HG02973 (cell line): Measurements from ENCODE around the gene BCR.
"Not testable (repeated sequence)": the region's sequence is repeated elsewhere in the genome, so short reads cannot be mapped to it uniquely, and the experiment has no call there.

Experiments used
- ATAC-seq: cut with Tn5 transposase; IDR thresholded peaks from one replicate; pipeline ENCODE4 v1.9.1; 2021; ENCODE audit warnings: moderate library complexity; ENCODE audit not compliant: unreplicated experiment

BCR gene

GRCh38 chr22:23285734-23286133 is 105.4 kb downstream of the BCR start:
- no peak for ATAC-seq

- ATAC-seq: no peak
Measured at GRCh38 chr22:23286296-23286695, 106.0 kb downstream of the BCR start.

- no peak for ATAC-seq
Measured at GRCh38 chr22:23287136-23288095, 107.1 kb downstream of the BCR start.

GRCh38 chr22:23288301-23289129 is 108.2 kb downstream of the BCR start:
- ATAC-seq: no peak

DNA sequence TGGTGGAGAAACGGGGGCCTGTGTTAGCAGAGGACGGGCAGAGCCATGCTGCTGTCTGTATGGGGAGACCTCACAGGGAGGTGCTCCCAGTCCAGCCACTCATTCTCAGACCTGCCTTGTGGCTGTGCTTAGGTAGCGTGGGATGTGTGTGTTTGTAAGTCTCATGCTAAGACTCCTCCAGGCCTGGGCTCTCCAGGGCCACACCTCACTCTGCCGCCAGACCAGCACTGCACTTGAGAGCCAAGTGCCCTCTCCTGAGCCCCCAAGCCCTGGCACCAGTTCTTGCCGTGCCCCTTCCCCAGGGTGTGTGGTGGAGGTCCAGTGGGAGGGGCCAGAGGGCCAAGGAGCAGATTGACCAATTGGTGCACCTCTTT is 108.8 kb downstream of the BCR start:
- ATAC-seq: no peak

GRCh38 chr22:23289851-23290724 is 109.8 kb downstream of the BCR start:
- no peak for ATAC-seq

DNA sequence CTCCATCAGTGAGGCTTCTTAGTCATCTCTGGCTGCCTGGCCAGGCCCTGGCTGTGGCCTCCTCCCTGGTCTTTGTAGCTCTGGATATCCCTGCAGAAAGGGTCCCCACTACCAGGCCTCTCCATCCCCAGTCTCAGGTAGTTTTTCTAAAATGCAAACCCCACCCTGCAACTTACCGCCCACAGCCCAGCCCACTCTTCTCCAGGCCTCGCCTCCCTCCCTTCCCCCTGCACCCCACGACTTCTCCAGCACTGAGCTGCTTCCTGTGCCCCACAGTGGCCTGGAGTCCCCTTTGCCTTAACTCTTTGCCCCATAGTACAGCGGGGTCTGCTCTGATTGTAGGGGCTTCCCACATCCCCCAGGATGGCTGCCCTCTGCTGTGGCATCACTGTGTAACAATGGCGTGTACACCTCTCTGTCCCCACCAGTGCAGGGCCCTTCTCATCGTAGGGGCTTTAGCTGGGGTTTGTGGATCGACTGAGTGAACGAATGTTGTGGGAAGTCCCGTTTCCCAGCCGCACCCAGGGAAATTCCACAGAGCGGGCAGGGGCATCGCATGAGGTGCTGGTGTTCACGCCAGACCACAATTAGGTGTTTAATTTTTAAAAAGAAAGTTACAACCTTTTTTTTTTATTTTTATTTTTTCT is 111.6 kb downstream of the BCR start:
- no peak for ATAC-seq

DNA sequence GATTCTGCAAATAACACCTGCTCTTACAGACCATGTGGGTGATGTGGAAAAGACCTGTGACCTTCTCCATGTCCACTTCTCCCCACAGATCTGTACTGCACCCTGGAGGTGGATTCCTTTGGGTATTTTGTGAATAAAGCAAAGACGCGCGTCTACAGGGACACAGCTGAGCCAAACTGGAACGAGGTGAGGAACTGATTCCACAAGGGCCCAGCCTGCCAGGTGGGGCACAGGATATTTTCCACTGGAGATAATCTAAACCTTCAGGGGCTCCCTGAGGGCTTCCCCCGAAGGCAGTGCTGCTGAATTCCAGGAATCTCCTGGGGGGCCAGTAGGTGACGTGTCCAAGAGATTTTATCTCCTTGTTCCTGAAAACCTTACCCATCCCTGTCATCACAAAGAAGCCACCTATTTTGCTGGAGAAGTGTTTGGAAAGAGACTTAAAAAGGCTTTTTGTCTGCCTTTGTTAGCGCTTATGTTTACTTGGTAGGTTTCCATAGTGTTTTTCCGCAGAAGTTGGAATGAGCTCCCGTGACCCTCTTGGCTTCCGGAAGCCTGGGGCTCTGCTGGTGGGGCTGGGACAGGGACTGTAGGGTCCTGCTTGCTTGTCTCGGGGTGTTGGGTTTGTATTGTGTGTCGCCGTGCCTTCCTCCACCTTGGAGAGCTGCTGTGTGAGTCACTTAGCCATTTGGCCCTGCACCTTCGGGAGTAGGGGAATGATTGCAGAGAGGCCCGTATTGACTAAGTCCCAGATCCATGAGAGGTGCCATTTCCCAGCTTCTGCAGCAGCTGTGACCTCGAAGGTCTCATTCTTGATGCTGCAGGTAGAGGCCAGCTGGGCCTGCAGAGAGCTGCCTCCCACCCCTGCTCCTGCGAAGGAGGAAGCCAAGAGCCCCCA is 112.4 kb downstream of the BCR start:
- no peak for ATAC-seq

GRCh38 chr22:23293720-23294119 is 113.4 kb downstream of the BCR start:
- ATAC-seq: no peak

DNA sequence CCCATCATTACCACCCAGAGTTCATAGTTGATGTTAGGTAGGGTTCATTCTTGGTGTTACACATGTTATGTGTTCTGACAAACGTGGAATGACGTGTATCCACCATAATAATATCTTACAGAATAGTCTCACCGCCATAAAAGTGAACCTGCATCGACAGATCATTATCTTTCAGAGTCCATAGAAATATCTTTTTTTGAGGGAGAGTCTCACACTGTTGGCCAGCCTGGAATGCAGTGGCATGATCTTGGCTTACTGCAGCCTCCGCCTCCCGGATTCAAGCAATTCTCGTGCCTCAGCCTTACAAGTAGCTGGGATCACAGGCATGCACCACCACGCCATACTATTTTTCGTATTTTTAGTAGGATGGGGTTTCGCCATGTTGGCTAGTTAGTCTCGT is 113.9 kb downstream of the BCR start:
- no peak for ATAC-seq

DNA sequence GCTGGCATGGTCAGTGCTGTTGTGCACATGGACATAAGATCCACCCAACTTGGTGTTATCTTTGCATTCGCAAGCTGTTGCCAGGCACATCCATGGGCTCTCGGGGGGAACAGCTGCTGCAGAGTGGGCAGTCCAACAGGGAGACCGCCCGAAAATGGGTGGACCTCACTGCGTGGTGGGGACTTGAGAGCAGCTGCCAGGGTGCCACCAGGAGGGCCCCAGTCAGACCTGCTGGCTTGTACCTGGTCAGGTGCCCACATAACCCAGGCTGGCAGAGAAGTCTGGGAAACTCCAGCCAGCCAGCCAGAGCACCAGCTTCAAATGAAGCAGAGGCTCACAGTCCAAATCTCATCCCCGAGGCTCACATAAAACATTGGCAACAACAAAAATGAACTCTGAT is 120.2 kb downstream of the BCR start:
- no peak for ATAC-seq

GRCh38 chr22:23301591-23301990 is 121.3 kb downstream of the BCR start:
- no peak for ATAC-seq

GRCh38 chr22:23302171-23303002 is 122.1 kb downstream of the BCR start:
- no peak for ATAC-seq

DNA sequence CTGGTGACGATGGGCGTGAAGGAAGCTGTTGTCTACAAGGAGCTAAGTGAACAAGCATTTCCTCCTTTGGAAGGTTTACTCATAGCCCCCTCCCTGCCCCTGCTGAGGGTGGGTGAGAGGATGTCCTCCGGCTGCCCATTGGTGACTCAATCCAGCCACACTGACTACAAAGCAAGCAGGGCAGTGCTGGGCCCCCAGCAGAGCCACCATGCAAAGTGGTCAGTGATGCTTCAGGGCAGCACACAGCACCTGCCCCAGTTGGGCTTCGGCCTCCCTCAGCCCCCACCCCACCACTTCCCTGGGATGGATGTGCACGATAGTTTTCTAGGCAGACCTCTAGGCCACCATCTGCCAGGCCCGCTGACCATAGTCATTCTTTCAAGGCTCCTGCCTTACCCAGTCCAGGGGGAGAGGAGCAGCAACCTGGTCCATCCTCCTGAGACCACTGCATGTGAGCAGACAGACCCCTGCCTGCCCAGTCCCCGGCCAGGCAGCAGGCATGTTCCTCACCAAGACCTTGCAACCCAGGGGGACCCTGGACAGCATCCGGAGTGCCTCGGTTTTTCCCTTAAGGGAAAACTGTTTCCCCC is 125.1 kb downstream of the BCR start:
- ATAC-seq: no peak

DNA sequence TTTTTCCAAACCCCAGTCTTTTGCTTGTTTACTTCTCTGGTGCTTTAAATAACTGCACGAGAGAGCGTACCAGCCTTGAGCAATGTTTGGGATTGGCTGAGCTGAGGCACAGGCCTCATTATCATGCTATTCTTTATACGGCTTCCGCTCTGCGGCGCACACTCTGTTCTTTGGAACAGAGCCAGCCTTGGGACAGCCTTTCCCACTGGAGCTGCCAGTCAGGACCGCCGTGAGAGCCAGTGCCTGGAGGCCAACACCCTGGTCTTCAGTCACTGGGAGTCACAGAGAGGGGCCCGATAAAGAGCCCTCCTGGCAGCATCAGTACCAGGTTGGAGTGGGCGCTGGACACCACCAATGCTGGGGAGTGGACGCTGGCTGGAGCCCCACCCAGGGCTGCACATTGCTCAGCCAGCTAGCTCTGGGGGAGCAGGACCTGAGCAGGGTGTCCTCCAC is 125.6 kb downstream of the BCR start:
- ATAC-seq: no peak

DNA sequence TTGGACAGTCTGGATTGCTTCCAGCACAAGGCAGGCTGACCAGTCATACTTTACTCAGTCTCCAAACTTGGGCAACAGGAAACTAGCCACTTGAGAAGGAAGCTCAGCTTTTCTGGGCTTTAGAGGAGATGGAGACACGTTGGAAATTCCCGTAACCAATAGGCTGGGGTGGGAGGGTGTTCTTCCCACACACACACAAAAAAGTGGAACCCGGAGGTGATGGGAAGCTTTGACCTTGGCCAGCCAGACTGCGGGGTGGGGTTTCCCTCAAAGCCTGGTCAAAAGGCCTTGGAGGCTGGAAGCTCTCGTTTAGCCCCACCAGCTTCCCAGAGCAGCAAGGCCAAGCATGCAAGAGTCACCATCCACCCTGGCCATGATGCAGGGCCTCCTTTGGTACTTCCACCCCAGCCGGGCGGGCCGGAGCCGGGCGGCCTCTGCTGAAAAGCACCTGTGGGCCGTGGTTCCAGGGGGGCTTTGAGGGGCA is 126.2 kb downstream of the BCR start:
- ATAC-seq: no peak

GRCh38 chr22:23306926-23307325 is 126.6 kb downstream of the BCR start:
- no peak for ATAC-seq

DNA sequence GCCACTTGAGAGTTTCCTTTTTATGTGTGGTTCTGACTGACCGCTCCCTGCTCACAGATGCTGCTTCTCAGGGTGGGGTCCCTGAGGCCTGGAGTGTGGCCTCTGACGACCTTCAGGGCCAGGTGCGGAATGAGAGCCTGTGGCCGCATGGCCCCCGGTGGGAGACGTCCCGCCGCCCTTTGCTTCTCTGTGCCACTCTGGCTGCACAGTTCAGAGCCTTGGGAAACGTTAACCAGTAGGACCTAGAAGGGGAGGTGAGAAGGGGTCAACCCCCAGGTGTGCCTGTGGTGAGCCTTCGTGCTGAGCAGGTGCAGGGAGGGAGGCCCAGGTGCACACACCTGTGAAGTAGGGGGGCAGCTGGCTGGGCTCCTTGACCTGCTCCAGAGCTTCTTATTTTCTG is 127.2 kb downstream of the BCR start:
- ATAC-seq: not testable (repeated sequence)
